NB4 (cell line): ENCODE measurements around the gene CXCL17.
"Not testable (repeated sequence)": the region's sequence is repeated elsewhere in the genome, so short reads cannot be mapped to it uniquely, and the experiment has no call there.

Experiments
- DNase-seq: peaks from one replicate; pipeline ENCODE4 v3.0.0; 2010; ENCODE audit warnings: low read depth
- H3K4me3 ChIP-seq: one replicate; pipeline ENCODE4 v1.5.1; 2011; ENCODE audit warnings: mild to moderate bottlenecking, low read depth, low read length, moderate library complexity
- CTCF ChIP-seq: IDR thresholded peaks from one replicate; pipeline ENCODE4 v1.5.1; 2012; ENCODE audit warnings: low read depth, low read length
- MAX ChIP-seq: IDR thresholded peaks from 2 replicates; pipeline ENCODE4 v1.6.1; 2011; ENCODE audit warnings: low read depth, low read length
- MYC ChIP-seq: IDR thresholded peaks from 2 replicates; pipeline ENCODE4 v1.6.1; 2011; ENCODE audit warnings: low read depth, low read length
- POLR2A ChIP-seq: IDR thresholded peaks from 2 replicates; pipeline ENCODE4 v1.6.1; 2011; ENCODE audit warnings: mild to moderate bottlenecking; ENCODE audit not compliant: insufficient read length; ENCODE audit errors: extremely low read depth

Gene CXCL17

GRCh38 chr19:42442833-42443232, at the start of gene CXCL17:
TSS of gene CXCL17 (minus strand) at chr19:42442946. CDS start at chr19:42442832, 114 bp downstream.
- H3K4me3 ChIP-seq, result no peak within 1 kb of the TSS
- TF ChIP-seq POLR2A (no peak), MAX (no peak), CTCF (no peak), MYC (no peak)
- no peak for DNase-seq

- TF ChIP-seq MYC (no peak), MAX (no peak), CTCF (no peak), POLR2A (no peak)
- no peak for DNase-seq
- no peak overlapping the region for H3K4me3 ChIP-seq
Measured at GRCh38 chr19:42488783-42489521, 46.2 kb upstream of the CXCL17 start.

GRCh38 chr19:42487798-42488178, 45.0 kb upstream of the CXCL17 start:
- H3K4me3 ChIP-seq, result no peak overlapping the region
- TF ChIP-seq MAX (no peak), POLR2A (no peak), MYC (no peak), CTCF (no peak)
- DNase-seq, result no peak

GRCh38 chr19:42487032-42487797, 44.5 kb upstream of the CXCL17 start:
- TF ChIP-seq POLR2A, result no peak
- no peak for DNase-seq
- H3K4me3 ChIP-seq, result no peak overlapping the region

- DNase-seq, H3K4me3 ChIP-seq: not testable (repeated sequence)
Measured at GRCh38 chr19:42485036-42485435, 42.3 kb upstream of the CXCL17 start.

- DNase-seq, result no peak
- H3K4me3 ChIP-seq, result no peak overlapping the region
- TF ChIP-seq CTCF, result no peak
- no peak for TF ChIP-seq MAX
- TF ChIP-seq POLR2A, result no peak
- no peak for TF ChIP-seq MYC
Measured at GRCh38 chr19:42480335-42481095, 37.8 kb upstream of the CXCL17 start.
